K562 (cell line): ENCODE results near the gene RERE. TPM values are rescaled to one million over a fixed set of nuclear protein-coding genes. Genes with fewer than 3 reads are reported as not detected.

Experiments used
- ATAC-seq: fragments of 200-7000 bp; cut with Tn5 transposase; 3 replicates; pipeline ENCODE4 v1.9.1; 2020; ENCODE audit warnings: moderate library complexity
- BruUV-seq: library from RNA; stranded (reverse); fragments of 400-500 nt; replicated peaks from 2 replicates; lab custom pipeline; 2021; lab: Mats Ljungman, UMichigan
- CTCF ChIA-PET: fragments of 300-600 bp; formaldehyde crosslinking; extraction: SDS; loops from one replicate; lab custom pipeline; 2021; ENCODE audit warnings: low intra/inter-chr PET ratio; lab: Yijun Ruan, JAX
- POLR2A ChIA-PET: fragments of 300-600, 350-650 bp; sonication (Branson Sonifier 250); formaldehyde crosslinking; extraction: SDS; loops from one replicate; lab custom pipeline; 2021; ENCODE audit warnings: antibody characterized with exemption, inconsistent platforms; lab: Yijun Ruan, JAX
- DNase-seq, 4 experiments: peaks; one replicate each; pipeline versions ENCODE4 v3.0.0 to v3.0.0-alpha.2; 2011 to 2018; ENCODE audit warnings: low spot score in 3 of 4, mixed read lengths in 3 of 4; ENCODE audit errors: extremely low read depth in 1 of 4
- FAIRE-seq: peaks from 2 replicates; lab custom pipeline; 2011; peaks lifted over from hg19 to GRCh38; lab: Jason Lieb, UNC
- H2AFZ ChIP-seq: 2 replicates; pipeline ENCODE4 v1.6.0; 2011; ENCODE audit warnings: low read depth, low read length, control low read depth, inconsistent platforms
- H3K27ac ChIP-seq: fragments of 200-600 bp; 3 replicates; pipeline ENCODE4 v1.8.0; 2011; ENCODE audit warnings: low read depth, mild to moderate bottlenecking, control low read depth, inconsistent platforms, low read length, moderate library complexity, mixed read lengths; ENCODE audit errors: extremely low read depth
- H3K27me3 ChIP-seq, 2 experiments: fragments of 300-600 bp in 1 of 2; 2 replicates in 1 of 2; 3 replicates in 1 of 2; pipeline versions ENCODE4 v1.6.0 to v1.8.0; 2011; ENCODE audit warnings: inconsistent platforms in 2 of 2, low read length in 2 of 2, mild to moderate bottlenecking in 1 of 2, mixed read lengths in 1 of 2, moderate library complexity in 1 of 2; ENCODE audit not compliant: control insufficient read depth in 2 of 2, insufficient read depth in 2 of 2
- H3K36me3 ChIP-seq: fragments of 300-600 bp; 3 replicates; pipeline ENCODE4 v1.8.0; 2011; ENCODE audit warnings: mild to moderate bottlenecking, low read length, inconsistent platforms; ENCODE audit not compliant: control insufficient read depth, insufficient read depth
- H3K4me1 ChIP-seq, 2 experiments: fragments of 200-600 bp in 1 of 2; replicated peaks in 1 of 2; 2 replicates in 1 of 2; 3 replicates in 1 of 2; pipeline versions ENCODE4 v1.5.1 to v1.8.0; 2011; ENCODE audit warnings: inconsistent platforms in 2 of 2, low read length in 2 of 2, mild to moderate bottlenecking in 1 of 2, mixed read lengths in 1 of 2, moderate library complexity in 1 of 2; ENCODE audit not compliant: control insufficient read depth in 2 of 2, insufficient read depth in 2 of 2
- H3K4me2 ChIP-seq: 2 replicates; pipeline ENCODE4 v1.6.1; 2011; ENCODE audit warnings: low read length, control low read depth, inconsistent platforms, mixed read lengths; ENCODE audit not compliant: insufficient read depth
- H3K4me3 ChIP-seq: fragments of 200-600 bp; sonication (generic), shearing (Covaris generic); 2 replicates; pipeline ENCODE4 v1.5.1; 2016; ENCODE audit warnings: control low read depth, inconsistent platforms
- H3K79me2 ChIP-seq: fragments of 200-600 bp; 3 replicates; pipeline ENCODE4 v1.8.0; 2011; ENCODE audit warnings: low read length, inconsistent platforms; ENCODE audit not compliant: control insufficient read depth, insufficient read depth
- H3K9ac ChIP-seq, 2 experiments: 2 replicates each; pipeline versions ENCODE4 v1.6.0 to v1.6.1; 2011; ENCODE audit warnings: low read depth in 2 of 2, low read length in 2 of 2, control low read depth in 1 of 2, inconsistent platforms in 1 of 2, mild to moderate bottlenecking in 1 of 2, mixed read lengths in 1 of 2; ENCODE audit not compliant: insufficient read depth in 1 of 2
- H3K9me1 ChIP-seq: one replicate; pipeline ENCODE4 v1.6.0; 2011; ENCODE audit warnings: inconsistent platforms, mild to moderate bottlenecking, low read length, moderate library complexity; ENCODE audit not compliant: control insufficient read depth, insufficient read depth
- H3K9me3 ChIP-seq: replicated peaks from 2 replicates; pipeline ENCODE4 v1.5.1; 2011; ENCODE audit warnings: low read depth, low read length, inconsistent platforms; ENCODE audit not compliant: control insufficient read depth, insufficient read depth
- H4K20me1 ChIP-seq: replicated peaks from 2 replicates; pipeline ENCODE4 v1.6.1; 2011; ENCODE audit warnings: low read length, inconsistent platforms, mixed read lengths; ENCODE audit not compliant: control insufficient read depth, insufficient read depth
- ARID1B ChIP-seq: fragments of 450-650 bp; IDR thresholded peaks from 2 replicates; pipeline ENCODE4 v1.6.1; 2016; ENCODE audit warnings: antibody characterized with exemption, mild to moderate bottlenecking, inconsistent platforms
- ATF7 ChIP-seq: fragments of 450-650 bp; IDR thresholded peaks from 2 replicates; pipeline ENCODE4 v1.7.1; 2014; ENCODE audit warnings: mild to moderate bottlenecking, moderate library complexity
- CEBPG ChIP-seq, 3 experiments: fragments of 200-800 bp in 1 of 3; sonication (Bioruptor generic) in 1 of 3; sonication (generic) in 1 of 3; formaldehyde crosslinking in 1 of 3; IDR thresholded peaks in 2 of 3; conservative IDR thresholded peaks in 1 of 3; 2 replicates each; pipeline versions ENCODE4 v1.6.1 to v1.8.0; 2016 to 2022; ENCODE audit warnings: missing compliant biosample characterization in 2 of 3, missing genetic modification characterization in 2 of 3, mild to moderate bottlenecking in 1 of 3, missing genetic modification reagents in 1 of 3
- CHCHD3 ChIP-seq: fragments of 250-450 bp; sonication (Bioruptor Pico); IDR thresholded peaks from 2 replicates; pipeline ENCODE4 v2.1.2; 2022; ENCODE audit warnings: mild to moderate bottlenecking
- EHMT2 ChIP-seq: fragments of 450-650 bp; IDR thresholded peaks from 2 replicates; pipeline ENCODE4 v1.6.1; 2018; ENCODE audit warnings: antibody characterized with exemption
- MEF2A ChIP-seq: IDR thresholded peaks from 2 replicates; pipeline ENCODE4 v1.6.1; 2011; ENCODE audit warnings: low read depth, mild to moderate bottlenecking, low read length, moderate library complexity; ENCODE audit not compliant: control insufficient read depth
- MYNN ChIP-seq, 2 experiments: sonication (generic); formaldehyde crosslinking in 1 of 2; IDR thresholded peaks; 2 replicates each; pipeline versions ENCODE4 v1.5.0 to v1.6.1; 2016 to 2020; ENCODE audit warnings: antibody characterized with exemption in 1 of 2, missing genetic modification reagents in 1 of 2
- NR4A1 ChIP-seq, 2 experiments: fragments of 250-450 bp in 1 of 2; fragments of 450-650 bp in 1 of 2; sonication (Bioruptor Pico) in 1 of 2; IDR thresholded peaks; 2 replicates each; pipeline versions ENCODE4 v1.4.0 to v1.6.1; 2016 to 2020; ENCODE audit warnings: mild to moderate bottlenecking in 2 of 2, missing compliant biosample characterization in 1 of 2, missing genetic modification characterization in 1 of 2, moderate library complexity in 1 of 2
- RUNX1 ChIP-seq: sonication (generic); IDR thresholded peaks from 2 replicates; pipeline ENCODE4 v1.6.1; 2016; ENCODE audit warnings: antibody characterized with exemption, low read depth
- STAG1 ChIP-seq: sonication (generic); formaldehyde crosslinking; IDR thresholded peaks from 2 replicates; pipeline ENCODE4 v1.5.0; 2020; ENCODE audit warnings: missing genetic modification reagents, borderline replicate concordance
- XRCC5 ChIP-seq: fragments of 200-400 bp; formaldehyde crosslinking; IDR thresholded peaks from 2 replicates; pipeline ENCODE4 v1.6.1; 2017; ENCODE audit warnings: low read depth, mild to moderate bottlenecking, low read length
- ZBTB2 ChIP-seq: fragments of 450-650 bp; IDR thresholded peaks from 2 replicates; pipeline ENCODE4 v1.6.1; 2016; ENCODE audit warnings: antibody characterized with exemption
- ZNF445 ChIP-seq: fragments of 250-450 bp; sonication (Bioruptor Pico); IDR thresholded peaks from 2 replicates; pipeline ENCODE4 v1.4.0; 2020; ENCODE audit warnings: low read depth, mild to moderate bottlenecking, moderate library complexity
- WGBS: fragments of 100-300 bp; shearing (Covaris generic); methylation state at CpG from one replicate; pipeline ENCODE4 v1.1.6; 2016; ENCODE audit warnings: low coverage, mixed read lengths; ENCODE audit not compliant: insufficient coverage; ENCODE audit errors: missing lambda C conversion rate; 5-methylcytosine and 5-hydroxymethylcytosine counted together
- in situ Hi-C: fragments of 300-500 bp; cut with MboI; formaldehyde crosslinking; loops from 4 replicates; pipeline ENCODE4 v1.15.0; 2018; ENCODE audit warnings: inconsistent platforms, mixed read lengths
- intact Hi-C: fragments of 100-400 bp; cut with micrococcal nuclease; formaldehyde crosslinking; loops from 2 replicates; pipeline ENCODE4 v1.14.2; 2022
- polyA plus RNA-seq, 8 experiments: library from polyadenylated mRNA; depleted of rRNA in 4 of 8; stranded (reverse) in 5 of 8; unstranded in 3 of 8; fragments of >200 nt; fragmentation: Nextera tagmentation in 2 of 8; fragmentation: Illumina TruSeq in 1 of 8; extraction: Ambion mirVana in 2 of 8; extraction: Trizol in 1 of 8; gene quantifications; 2 replicates each; pipeline versions ENCODE4 v1.2.1 to v1.2.3, GENCODE V29; 2011 to 2014; ENCODE audit warnings: inconsistent platforms in 1 of 8, missing spikeins in 1 of 8
- total RNA-seq, 7 experiments: library from RNA; depleted of rRNA in 6 of 7; stranded (reverse); fragments of >200 nt in 6 of 7; fragmentation: Illumina TruSeq in 2 of 7; extraction: Trizol in 2 of 7; gene quantifications; 2 replicates each; pipeline versions ENCODE4 v1.2.1 to v1.2.3, GENCODE V29; 2011 to 2021; ENCODE audit warnings: low replicate concordance in 1 of 7
- TF ChIP-seq, protein P1 (sequence below): fragments of 450-650 bp; IDR thresholded peaks from 2 replicates; pipeline ENCODE4 v1.6.1; 2016; ENCODE audit warnings: missing biosample characterization, missing genetic modification characterization
- TF ChIP-seq, protein P2 (sequence below), 2 experiments: fragments of 150-350 bp in 1 of 2; IDR thresholded peaks; 2 replicates each; pipeline ENCODE4 v1.6.1; 2012 to 2016; ENCODE audit warnings: low read depth in 2 of 2, low read length in 2 of 2, mild to moderate bottlenecking in 1 of 2, moderate library complexity in 1 of 2

RERE gene
- total and polyA plus RNA-seq, 9 of the 15 experiments (the other 6 are each of a cell fraction or from before 2014, with no cell fraction given), result 3.0 to 51.5 (median 13.4) TPM

DNA sequence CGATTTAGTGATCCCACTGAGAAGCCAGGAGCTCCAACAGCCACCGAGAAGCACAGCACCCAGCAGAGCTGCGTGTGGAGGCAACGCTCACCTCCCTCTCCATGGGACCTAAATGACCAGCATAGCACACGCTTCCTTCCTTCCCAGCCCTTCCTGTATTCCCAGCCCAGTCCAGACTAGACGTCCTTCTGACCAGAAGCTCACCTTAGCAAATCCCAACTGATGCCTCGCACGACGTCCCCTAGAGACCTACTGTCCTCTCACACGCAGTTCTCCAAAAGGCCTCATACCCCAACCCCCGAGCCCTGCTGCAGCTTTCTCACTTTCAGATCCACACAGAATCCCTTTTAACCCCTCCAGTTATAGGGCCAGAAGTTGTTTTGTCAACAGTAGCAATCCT lies 367.1 kb downstream of the RERE start:
- H3K27me3 ChIP-seq, result no peaks in the 10 kb centered on the region
- TF ChIP-seq CEBPG (CRISPR knock-in tag; IDR thresholded peaks at IDR 0.05), result no peak
- TF ChIP-seq CEBPG (tag; conservative IDR thresholded peaks at IDR 0.05 in 1 of 2, IDR thresholded peaks at IDR 0.05 in 1 of 2), result no peak
- TF ChIP-seq, protein P1, sequence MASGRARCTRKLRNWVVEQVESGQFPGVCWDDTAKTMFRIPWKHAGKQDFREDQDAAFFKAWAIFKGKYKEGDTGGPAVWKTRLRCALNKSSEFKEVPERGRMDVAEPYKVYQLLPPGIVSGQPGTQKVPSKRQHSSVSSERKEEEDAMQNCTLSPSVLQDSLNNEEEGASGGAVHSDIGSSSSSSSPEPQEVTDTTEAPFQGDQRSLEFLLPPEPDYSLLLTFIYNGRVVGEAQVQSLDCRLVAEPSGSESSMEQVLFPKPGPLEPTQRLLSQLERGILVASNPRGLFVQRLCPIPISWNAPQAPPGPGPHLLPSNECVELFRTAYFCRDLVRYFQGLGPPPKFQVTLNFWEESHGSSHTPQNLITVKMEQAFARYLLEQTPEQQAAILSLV, result no peak
- no peak for TF ChIP-seq CHCHD3 (CRISPR knock-in tag)
- no peak for TF ChIP-seq ZNF445 (CRISPR knock-in tag)
- no peak for TF ChIP-seq EHMT2
- no peak for TF ChIP-seq MEF2A
- TF ChIP-seq, protein P2, sequence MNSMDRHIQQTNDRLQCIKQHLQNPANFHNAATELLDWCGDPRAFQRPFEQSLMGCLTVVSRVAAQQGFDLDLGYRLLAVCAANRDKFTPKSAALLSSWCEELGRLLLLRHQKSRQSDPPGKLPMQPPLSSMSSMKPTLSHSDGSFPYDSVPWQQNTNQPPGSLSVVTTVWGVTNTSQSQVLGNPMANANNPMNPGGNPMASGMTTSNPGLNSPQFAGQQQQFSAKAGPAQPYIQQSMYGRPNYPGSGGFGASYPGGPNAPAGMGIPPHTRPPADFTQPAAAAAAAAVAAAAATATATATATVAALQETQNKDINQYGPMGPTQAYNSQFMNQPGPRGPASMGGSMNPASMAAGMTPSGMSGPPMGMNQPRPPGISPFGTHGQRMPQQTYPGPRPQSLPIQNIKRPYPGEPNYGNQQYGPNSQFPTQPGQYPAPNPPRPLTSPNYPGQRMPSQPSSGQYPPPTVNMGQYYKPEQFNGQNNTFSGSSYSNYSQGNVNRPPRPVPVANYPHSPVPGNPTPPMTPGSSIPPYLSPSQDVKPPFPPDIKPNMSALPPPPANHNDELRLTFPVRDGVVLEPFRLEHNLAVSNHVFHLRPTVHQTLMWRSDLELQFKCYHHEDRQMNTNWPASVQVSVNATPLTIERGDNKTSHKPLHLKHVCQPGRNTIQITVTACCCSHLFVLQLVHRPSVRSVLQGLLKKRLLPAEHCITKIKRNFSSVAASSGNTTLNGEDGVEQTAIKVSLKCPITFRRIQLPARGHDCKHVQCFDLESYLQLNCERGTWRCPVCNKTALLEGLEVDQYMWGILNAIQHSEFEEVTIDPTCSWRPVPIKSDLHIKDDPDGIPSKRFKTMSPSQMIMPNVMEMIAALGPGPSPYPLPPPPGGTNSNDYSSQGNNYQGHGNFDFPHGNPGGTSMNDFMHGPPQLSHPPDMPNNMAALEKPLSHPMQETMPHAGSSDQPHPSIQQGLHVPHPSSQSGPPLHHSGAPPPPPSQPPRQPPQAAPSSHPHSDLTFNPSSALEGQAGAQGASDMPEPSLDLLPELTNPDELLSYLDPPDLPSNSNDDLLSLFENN (IDR thresholded peaks at IDR 0.05; ENCODE audit: low read depth in 2 of 2, low read length in 2 of 2), result no peak
- TF ChIP-seq ATF7, result no peak
- no peak for TF ChIP-seq RUNX1
- TF ChIP-seq ARID1B, result no peak
- TF ChIP-seq NR4A1 (CRISPR knock-in tag; IDR thresholded peaks at IDR 0.05), result no peak
- no peak for TF ChIP-seq NR4A1 (tag; IDR thresholded peaks at IDR 0.05)
- no peak for TF ChIP-seq ZBTB2
- TF ChIP-seq STAG1 (CRISPR knock-in tag), result no peak
- TF ChIP-seq XRCC5, result no peak
- TF ChIP-seq MYNN (IDR thresholded peaks at IDR 0.05), result no peak
- no peak for TF ChIP-seq MYNN (CRISPR knock-in tag; IDR thresholded peaks at IDR 0.05)
- TF ChIP-seq, all 486 proteins: peak for 0
- no peak overlapping the region for H3K4me2 ChIP-seq
- peak overlapping the region in 1 of 2 experiments; percentile 72; a peak in 1 of 4 replicates for H3K9ac ChIP-seq
- no peak overlapping the region for H2AFZ ChIP-seq
- no TSS peak for BruUV-seq
- DNase-seq (no peak), ATAC-seq (no peak), FAIRE-seq (no peak)
- in situ Hi-C loops, result no loop called here
- intact Hi-C loops, result no loop called here
- H3K36me3 ChIP-seq, result peaks cover 6% of the 10 kb centered on the region; the same call in 1 of the 3 replicates
- H4K20me1 ChIP-seq, result no peaks in the 10 kb centered on the region
- no peaks in the 10 kb centered on the region for H3K79me2 ChIP-seq
- no peak overlapping the region for H3K4me3 ChIP-seq
- WGBS, result 92% methylated on average over 9 of the region's 11 CpGs
- no peaks in the 10 kb centered on the region for H3K9me1 ChIP-seq
- ChIA-PET POLR2A (interaction anchor here (0.6 to 0.9 kb wide), 2 partner anchors 26 to 125 kb away, joined by 3 to 4 read pairs; no protein-coding TSS in a partner anchor), CTCF (no interaction called here)
- H3K27ac ChIP-seq, result no peak overlapping the region
- no peaks in the 10 kb centered on the region for H3K4me1 ChIP-seq
- H3K9me3 ChIP-seq, result no peaks in the 10 kb centered on the region; the same call in 1 of the 2 replicates
